ENCODE data around the gene PSME3IP1.
"Not testable (repeated sequence)": the region's sequence is repeated elsewhere in the genome, so short reads cannot be mapped to it uniquely, and the experiment has no call there.

The PSME3IP1 gene

GRCh38 chr16:57202095-57202886 is 16.5 kb upstream of the PSME3IP1 start:
- no peak for DNase-seq
- intact Hi-C loops (cut with DNase I), result no loop called here

DNA sequence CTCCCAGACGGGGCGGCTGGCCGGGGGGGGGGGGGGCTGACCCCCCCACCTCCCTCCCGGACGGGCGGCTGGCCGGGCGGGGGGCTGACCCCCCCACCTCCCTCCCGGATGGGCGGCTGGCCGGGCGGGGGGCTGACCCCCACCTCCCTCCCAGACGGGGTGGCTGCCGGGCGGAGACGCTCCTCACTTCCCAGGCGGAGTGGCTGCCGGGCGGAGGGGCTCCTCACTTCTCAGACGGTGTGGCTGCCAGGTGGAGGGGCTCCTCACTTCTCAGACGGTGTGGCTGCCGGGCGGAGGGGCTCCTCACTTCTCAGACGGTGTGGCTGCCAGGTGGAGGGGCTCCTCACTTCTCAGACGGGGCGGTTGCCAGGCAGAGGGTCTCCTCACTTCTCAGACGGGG is 15.1 kb upstream of the PSME3IP1 start:
- DNase-seq; intact Hi-C loops (cut with DNase I): not testable (repeated sequence)

- DNase-seq; intact Hi-C loops (cut with DNase I): not testable (repeated sequence)
Measured at GRCh38 chr16:57200321-57200720, 14.5 kb upstream of the PSME3IP1 start.

GRCh38 chr16:57196753-57197152 is 10.9 kb upstream of the PSME3IP1 start:
- no peak for DNase-seq
- intact Hi-C loops (cut with DNase I), result no loop called here

DNA sequence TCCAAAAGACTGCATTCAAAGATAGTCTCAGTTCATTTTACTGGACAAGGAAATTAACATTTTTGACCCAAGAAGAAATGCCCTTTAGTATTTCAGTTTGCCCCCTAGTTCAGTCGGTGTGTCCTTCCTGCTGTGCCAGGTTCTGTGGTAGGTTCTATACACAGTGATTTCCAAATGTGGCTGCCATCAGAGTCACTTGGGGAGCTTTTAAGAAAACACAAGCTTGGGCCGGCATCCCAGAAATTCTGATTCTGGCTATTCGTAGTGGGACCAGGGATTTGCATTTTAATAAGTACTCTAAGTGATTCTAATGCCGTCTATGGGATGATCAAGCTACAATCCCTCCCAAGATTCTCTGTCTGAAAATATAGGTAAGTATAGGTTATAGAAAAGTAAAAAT is 10.4 kb upstream of the PSME3IP1 start:
- DNase-seq, result peak in 13 of 42 donors; percentile 14 to 57 (median 26)
- intact Hi-C loops (cut with DNase I), result no loop called here

GRCh38 chr16:57194512-57194911 is 8.7 kb upstream of the PSME3IP1 start:
- DNase-seq, result no peak
- intact Hi-C loops (cut with DNase I), result no loop called here

DNA sequence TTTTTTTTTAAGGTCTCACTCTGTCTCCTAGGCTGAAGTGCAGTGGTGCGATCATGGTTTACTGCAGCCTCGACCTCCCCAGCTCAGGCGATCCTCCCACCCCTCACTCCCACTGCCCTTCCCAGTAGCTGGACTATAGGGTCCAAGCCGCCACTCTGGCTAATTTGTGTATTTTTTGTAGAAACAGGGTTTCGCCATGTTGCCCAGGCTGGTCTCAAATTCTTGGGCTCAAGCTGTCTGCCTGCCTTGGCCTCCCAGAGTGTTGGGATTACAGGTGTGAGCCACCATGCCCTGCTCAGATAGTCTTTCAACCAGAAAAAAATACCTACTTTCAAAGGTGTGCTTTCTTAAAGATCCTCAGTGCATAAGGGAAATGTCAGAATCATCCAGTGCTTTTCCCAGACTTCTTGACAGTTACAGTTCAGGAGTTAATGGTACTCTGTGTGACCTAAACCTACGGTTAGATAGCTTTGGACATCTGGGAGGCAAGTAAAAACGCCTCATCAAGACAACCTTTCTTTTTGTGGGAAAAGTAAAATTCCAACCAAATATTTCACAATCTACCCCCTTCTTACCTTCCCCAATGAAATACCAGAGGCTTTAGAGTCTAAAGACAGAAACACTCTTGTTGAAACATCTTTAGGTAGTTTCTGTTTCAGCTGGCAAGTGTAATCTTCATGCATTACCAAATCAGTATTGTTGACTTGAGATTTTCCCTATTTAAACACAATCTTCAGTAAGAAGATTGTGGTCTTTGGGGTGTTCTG is 7.1 kb upstream of the PSME3IP1 start:
- intact Hi-C loops (cut with DNase I), result no loop called here
- no peak for DNase-seq

GRCh38 chr16:57192146-57192545 is 6.3 kb upstream of the PSME3IP1 start:
- no peak for DNase-seq
- intact Hi-C loops (cut with DNase I), result no loop called here

GRCh38 chr16:57191056-57191571 is 5.3 kb upstream of the PSME3IP1 start:
- intact Hi-C loops (cut with DNase I), result no loop called here

DNA sequence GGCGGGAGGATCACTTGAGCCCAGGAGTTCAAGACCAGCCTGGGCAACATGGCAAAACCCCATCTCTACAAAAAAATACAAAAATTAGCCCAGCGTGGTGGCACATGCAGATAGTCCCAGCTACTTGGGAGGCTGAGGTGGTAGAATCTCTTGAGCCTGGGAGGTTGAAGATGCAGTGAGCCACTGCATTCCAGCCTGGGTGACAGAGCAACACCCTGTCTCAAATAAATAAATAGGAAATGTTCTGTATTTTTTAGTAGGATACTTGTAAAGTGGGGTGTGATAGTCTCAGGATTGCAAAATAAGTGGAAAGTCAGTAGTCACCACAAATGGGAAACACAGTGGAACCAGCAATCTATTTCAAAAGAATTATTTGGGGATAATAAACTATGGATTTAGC is 4.3 kb upstream of the PSME3IP1 start:
- intact Hi-C loops (cut with DNase I), result no loop called here
- no peak for DNase-seq

More at GRCh38 chr16:57191056-57191571, 5.3 kb upstream of the PSME3IP1 start:
- DNase-seq, result no peak

DNA sequence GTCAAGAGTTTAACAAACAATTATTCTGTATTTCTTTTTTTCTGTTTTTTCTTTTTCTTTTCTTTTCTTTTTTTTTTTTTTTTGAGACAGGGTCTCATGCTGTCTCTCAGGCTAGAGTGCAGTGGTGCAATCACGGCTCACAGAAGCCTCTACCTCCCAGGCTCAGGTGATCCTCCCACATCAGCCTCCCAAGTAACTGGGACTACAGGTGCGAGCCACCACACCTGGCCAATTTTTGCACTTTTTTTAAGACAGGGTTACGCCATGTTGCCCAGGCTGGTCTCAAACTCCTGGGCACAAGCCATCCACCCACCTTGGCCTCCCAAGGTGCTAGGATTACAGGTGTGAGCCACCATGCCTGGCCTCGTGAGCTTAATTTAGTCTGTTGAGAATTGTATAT is 3.7 kb upstream of the PSME3IP1 start:
- intact Hi-C loops (cut with DNase I), result loop anchor here (5.0 kb wide), 1 partner anchor 53 kb away; no protein-coding TSS in a partner anchor
- not testable (repeated sequence) for DNase-seq

- intact Hi-C loops (cut with DNase I), result loop anchor here (5.0 kb wide), 1 partner anchor 54 kb away; no protein-coding TSS in a partner anchor
Measured at GRCh38 chr16:57188711-57189002, 2.8 kb upstream of the PSME3IP1 start.

GRCh38 chr16:57187902-57188710 is 2.3 kb upstream of the PSME3IP1 start:
- intact Hi-C loops (cut with DNase I), result loop anchor here (5.0 kb wide), 1 partner anchor 54 kb away; no protein-coding TSS in a partner anchor
- not testable (repeated sequence) for DNase-seq

More at GRCh38 chr16:57188711-57189002, 2.8 kb upstream of the PSME3IP1 start:
- DNase-seq, result no peak

GRCh38 chr16:57186872-57187854 is 1.3 kb upstream of the PSME3IP1 start:
- intact Hi-C loops (cut with DNase I), result loop anchor here (5.0 kb wide), 1 partner anchor 55 kb away; no protein-coding TSS in a partner anchor
- DNase-seq, result peak in 11 of 42 donors; percentile 7 to 36 (median 16)

DNA sequence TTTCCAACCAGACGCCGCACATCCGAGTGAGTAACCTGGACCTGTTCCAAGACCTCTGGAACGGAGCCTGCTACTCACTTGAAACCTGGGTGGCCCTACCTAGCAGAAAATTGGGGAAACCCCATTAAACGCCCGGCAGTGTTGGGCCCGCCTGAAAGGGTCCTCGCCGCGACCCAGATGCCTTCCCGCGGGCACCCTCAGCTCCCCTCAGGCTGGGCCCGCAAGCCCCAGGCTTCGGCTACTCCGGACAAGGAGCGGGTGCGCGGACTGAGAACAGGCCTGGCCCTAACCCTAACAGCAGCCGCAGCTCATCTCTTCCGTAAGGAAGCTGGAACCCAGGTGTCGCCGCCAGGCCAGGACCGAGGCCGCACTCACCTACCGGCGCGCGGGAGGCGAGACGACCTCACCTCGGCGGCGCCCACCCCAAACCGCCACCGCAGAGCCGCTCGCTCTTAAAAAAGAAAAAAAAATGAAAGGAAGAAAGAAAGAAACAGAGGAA is 344 bp downstream of the PSME3IP1 start:
- intact Hi-C loops (cut with DNase I), result loop anchor here (5.0 kb wide), 1 partner anchor 57 kb away; no protein-coding TSS in a partner anchor
- peak in 31 of 42 donors; percentile 5 to 78 (median 51) for DNase-seq

GRCh38 chr16:57184887-57185445 is 873 bp downstream of the PSME3IP1 start:
- peak in 6 of 42 donors; percentile 20 to 46 (median 30) for DNase-seq
- intact Hi-C loops (cut with DNase I), result loop anchor here (5.0 kb wide), 1 partner anchor 57 kb away; no protein-coding TSS in a partner anchor

DNA sequence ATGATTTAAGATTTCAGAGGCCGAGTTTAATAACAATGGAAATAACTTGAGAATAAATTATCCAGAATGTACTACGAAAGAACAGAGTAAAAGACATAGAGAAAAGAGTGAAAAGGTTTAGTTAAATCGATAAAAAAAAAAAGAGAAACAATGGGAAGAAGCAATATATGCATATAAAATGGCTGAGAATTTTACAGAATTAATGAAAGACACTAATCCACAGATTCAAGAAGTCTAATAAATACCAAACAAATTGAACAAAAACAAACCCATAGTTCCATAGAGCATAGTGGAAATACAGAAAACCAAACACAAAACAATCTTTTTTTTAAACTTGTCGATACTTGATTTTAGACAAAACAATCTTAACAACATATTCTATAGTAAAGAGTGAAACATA is 1.7 kb downstream of the PSME3IP1 start:
- no peak for DNase-seq
- intact Hi-C loops (cut with DNase I), result no loop called here
